Activated B cell treated with CpG ODN at 0.5 μM for 24 hours (primary cell): ENCODE data around the gene KCP. TPM values are rescaled to one million over a fixed set of nuclear protein-coding genes. Genes with fewer than 3 reads are reported as not detected.

Experiments
- ATAC-seq: fragments of 200-7000 bp; cut with Tn5 transposase; one replicate; pipeline ENCODE4 v1.10.0; 2021; ENCODE audit warnings: low read depth, mild to moderate bottlenecking, moderate library complexity
- CTCF ChIA-PET: fragments of 350-600 bp; sonication (Branson Sonifier 250); formaldehyde crosslinking; loops from one replicate; lab custom pipeline; 2021; ENCODE audit warnings: antibody characterized with exemption; lab: Charles Lee
- POLR2A ChIA-PET: fragments of 350-600 bp; sonication (Branson Sonifier 250); formaldehyde crosslinking; loops from one replicate; lab custom pipeline; 2021; ENCODE audit warnings: antibody characterized with exemption; lab: Charles Lee
- DNase-seq: peaks from one replicate; pipeline ENCODE4 v3.0.0; 2022
- H3K27ac Mint-ChIP-seq: one replicate; pipeline ENCODE4 v1.8.0; 2020; ENCODE audit warnings: mixed read lengths
- H3K27me3 Mint-ChIP-seq: one replicate; pipeline ENCODE4 v1.8.0; 2021; ENCODE audit warnings: mixed read lengths
- H3K36me3 Mint-ChIP-seq: one replicate; pipeline ENCODE4 v1.8.0; 2021; ENCODE audit warnings: low read depth, mixed read lengths
- H3K4me1 Mint-ChIP-seq: one replicate; pipeline ENCODE4 v1.8.0; 2021; ENCODE audit warnings: mixed read lengths
- H3K4me3 Mint-ChIP-seq: one replicate; pipeline ENCODE4 v1.8.0; 2020; ENCODE audit warnings: mild to moderate bottlenecking, mixed read lengths
- H3K9me3 Mint-ChIP-seq: one replicate; pipeline ENCODE4 v1.8.0; 2020; ENCODE audit warnings: mixed read lengths
- intact Hi-C: fragments of 100-400 bp; cut with micrococcal nuclease; formaldehyde crosslinking; loops from one replicate; pipeline ENCODE4 v1.15.1; 2024
- total RNA-seq: library from RNA; stranded (reverse); gene quantifications from 2 replicates; pipeline ENCODE4 v1.2.3, GENCODE V29; 2022
- TF ChIP-seq, protein P1 (sequence below): fragments of 200-600 bp; IDR thresholded peaks from one replicate; pipeline ENCODE4 v1.8.0; 2022; ENCODE audit warnings: antibody characterized with exemption, mild to moderate bottlenecking

The KCP gene
- total RNA-seq, 1 donor from 2014 or later = 4.1 TPM

DNA sequence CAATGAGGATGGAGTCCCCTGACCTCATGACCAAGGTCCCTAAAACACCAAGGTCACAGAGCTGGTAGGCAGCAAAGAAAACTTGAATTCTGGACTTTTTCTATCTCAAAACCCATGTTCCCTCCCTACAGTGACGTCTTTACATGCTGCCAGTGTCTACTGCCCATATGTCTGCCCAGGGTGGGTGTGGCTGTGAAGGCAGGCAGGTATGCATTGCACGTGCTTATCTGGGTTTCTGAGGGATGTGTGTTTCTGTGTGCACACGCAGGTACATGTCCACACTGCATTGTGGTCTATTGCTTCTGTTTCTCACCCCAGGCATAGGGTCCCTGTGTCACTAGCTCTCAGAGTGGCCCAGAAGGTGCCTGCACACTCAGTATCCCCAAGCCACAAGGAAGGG lies 34.4 kb downstream of the KCP start:
- no peak for ATAC-seq
- TF ChIP-seq, protein P1, sequence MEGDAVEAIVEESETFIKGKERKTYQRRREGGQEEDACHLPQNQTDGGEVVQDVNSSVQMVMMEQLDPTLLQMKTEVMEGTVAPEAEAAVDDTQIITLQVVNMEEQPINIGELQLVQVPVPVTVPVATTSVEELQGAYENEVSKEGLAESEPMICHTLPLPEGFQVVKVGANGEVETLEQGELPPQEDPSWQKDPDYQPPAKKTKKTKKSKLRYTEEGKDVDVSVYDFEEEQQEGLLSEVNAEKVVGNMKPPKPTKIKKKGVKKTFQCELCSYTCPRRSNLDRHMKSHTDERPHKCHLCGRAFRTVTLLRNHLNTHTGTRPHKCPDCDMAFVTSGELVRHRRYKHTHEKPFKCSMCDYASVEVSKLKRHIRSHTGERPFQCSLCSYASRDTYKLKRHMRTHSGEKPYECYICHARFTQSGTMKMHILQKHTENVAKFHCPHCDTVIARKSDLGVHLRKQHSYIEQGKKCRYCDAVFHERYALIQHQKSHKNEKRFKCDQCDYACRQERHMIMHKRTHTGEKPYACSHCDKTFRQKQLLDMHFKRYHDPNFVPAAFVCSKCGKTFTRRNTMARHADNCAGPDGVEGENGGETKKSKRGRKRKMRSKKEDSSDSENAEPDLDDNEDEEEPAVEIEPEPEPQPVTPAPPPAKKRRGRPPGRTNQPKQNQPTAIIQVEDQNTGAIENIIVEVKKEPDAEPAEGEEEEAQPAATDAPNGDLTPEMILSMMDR = no peak
- Mint-ChIP-seq H3K4me1 (no peaks in the 10 kb centered on the region), H3K27ac (no peak overlapping the region), H3K36me3 (no peaks in the 10 kb centered on the region), H3K27me3 (no peaks in the 10 kb centered on the region), H3K4me3 (no peak overlapping the region), H3K9me3 (no peaks in the 10 kb centered on the region)
- ChIA-PET CTCF (no interaction called here), POLR2A (no interaction called here)
- DNase-seq = no peak
- intact Hi-C loops = no loop called here

DNA sequence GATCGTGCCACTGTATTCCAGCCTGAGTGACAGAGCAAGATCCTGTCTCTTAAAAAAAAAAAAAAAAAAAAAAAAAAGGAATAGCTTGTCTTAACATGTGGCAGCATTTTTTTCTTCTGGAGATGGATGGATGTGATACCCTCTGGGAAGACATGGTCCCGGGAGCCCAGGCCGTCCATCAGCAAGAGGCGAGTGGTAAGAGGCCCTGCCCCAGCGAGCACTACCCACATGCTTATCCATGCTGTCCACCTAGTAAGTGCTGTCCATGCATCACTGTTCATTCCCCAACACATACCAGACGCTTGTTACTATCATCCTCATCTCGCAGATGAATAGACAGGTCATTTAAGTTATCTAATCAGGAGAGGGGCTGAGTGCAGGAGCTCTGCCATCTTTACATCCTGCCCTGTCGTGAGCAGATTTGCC lies 35.0 kb downstream of the KCP start:
- CTCF ChIA-PET = interaction anchor here (0.6 kb wide), 1 partner anchor 11 kb away, joined by 3 read pairs; no protein-coding TSS in a partner anchor
- POLR2A ChIA-PET = interaction anchor here (0.9 kb wide), 1 partner anchor 13 kb away, joined by 3 read pairs; the partner anchor contains the start of gene ATP6V1F
- no peak overlapping the region for H3K27ac Mint-ChIP-seq
- TF ChIP-seq, protein P1 = no peak
- intact Hi-C loops = no loop called here
- no peaks in the 10 kb centered on the region for H3K9me3 Mint-ChIP-seq
- no peaks in the 10 kb centered on the region for H3K36me3 Mint-ChIP-seq
- no peak for DNase-seq
- H3K4me1 Mint-ChIP-seq = peaks cover under 1% of the 10 kb centered on the region
- ATAC-seq = no peak
- no peak overlapping the region for H3K4me3 Mint-ChIP-seq
- H3K27me3 Mint-ChIP-seq = peaks cover 4% of the 10 kb centered on the region

DNA sequence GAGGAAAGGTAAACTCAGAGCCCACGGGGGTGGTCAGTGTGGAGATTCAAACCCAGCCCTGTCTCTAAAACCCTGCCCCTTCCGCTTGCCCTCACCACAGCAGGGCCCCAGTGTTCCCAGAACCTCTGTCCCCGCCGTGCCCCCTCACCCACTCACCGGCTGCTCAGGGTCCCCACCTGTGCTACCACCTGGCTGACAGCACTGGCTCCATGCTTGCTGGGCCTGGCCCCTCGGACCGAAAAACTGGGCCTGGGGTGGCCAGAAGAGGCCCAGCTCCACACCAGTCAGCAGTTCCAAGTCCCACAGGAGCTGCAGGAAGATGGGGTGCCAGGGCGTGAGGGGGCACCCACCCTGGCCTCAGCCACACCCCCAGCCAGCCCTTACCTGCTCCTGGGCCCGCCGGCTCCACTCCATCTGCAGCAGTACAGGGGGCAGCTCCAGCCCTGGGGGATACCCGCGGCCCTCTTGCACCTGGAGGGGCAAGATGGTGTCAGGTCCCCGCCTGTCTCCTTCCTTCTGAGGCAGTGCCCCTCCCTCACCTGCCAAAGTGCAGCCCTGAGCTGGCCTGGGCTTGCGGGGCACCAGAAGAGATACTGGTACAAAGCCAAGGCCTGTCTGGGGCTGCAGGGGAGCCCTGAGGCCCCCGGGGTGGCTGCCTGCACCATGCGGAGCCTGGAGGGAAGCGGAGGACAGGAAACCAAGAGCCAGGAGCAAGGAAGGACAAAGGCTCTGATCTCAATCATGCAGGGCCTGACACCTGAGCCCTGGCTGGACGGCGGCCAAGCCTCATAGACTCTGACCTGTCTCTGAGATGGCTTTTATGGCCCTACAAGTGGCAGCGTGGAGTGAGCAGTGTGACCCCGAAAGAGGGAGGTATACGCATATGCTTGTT lies 36.1 kb downstream of the KCP start:
- ATAC-seq (no peak), DNase-seq (no peak)
- Mint-ChIP-seq H3K4me3 (no peak overlapping the region), H3K27me3 (peaks cover 8% of the 10 kb centered on the region), H3K4me1 (peaks cover 6% of the 10 kb centered on the region), H3K36me3 (no peaks in the 10 kb centered on the region), H3K27ac (no peak overlapping the region), H3K9me3 (no peaks in the 10 kb centered on the region)
- intact Hi-C loops = no loop called here
- POLR2A ChIA-PET = interaction anchor here (0.5 kb wide), 1 partner anchor 210 kb away, joined by 3 read pairs; no protein-coding TSS in a partner anchor
- CTCF ChIA-PET = interaction anchor here (0.6 kb wide), 1 partner anchor 12 kb away, joined by 3 read pairs; no protein-coding TSS in a partner anchor
- TF ChIP-seq, protein P1 = no peak

DNA sequence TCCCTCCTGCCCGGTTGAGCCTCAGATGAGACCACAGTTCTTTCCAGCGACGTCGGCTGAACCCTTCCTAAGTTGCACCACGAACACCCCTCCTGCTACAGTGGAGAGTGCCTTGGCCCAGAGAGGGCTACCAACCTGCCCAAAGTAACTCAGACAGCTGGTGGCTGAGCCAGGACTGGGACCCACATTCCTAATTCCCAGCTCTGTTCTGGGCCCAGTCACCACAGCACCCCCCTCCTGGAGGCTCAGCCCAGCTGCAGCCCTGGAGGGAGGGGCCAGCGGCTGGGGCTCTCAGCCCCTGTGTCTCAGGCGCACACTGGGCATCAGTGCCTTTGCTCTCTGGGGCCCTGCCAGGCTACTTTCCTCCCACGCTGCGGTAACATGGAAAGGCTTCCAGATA lies 37.3 kb downstream of the KCP start:
- H3K4me3 Mint-ChIP-seq = no peak overlapping the region
- H3K27ac Mint-ChIP-seq = no peak overlapping the region

DNA sequence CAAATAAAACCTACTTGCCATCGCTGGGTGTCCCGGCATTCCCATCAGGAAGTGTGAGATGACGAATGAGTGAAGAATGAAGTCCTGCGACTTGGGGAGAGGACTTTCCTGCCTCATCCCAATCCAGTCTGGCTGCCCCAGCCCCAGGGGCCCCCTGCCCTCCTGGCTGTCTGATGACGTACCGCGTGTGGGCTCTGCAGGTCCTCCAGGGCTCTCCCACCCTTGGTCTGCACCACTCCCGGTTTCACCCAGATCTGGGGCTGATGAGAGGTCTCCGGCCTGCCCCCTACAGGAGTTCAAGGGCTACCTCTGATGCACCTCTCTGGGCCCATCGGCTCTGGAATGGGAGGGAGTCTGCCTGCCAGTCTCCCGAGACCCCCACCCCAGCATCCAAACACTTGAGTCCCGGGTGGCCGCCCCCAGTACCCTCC lies 38.1 kb downstream of the KCP start:
- Mint-ChIP-seq H3K9me3 (no peaks in the 10 kb centered on the region), H3K27me3 (peaks cover 8% of the 10 kb centered on the region), H3K4me3 (no peak overlapping the region), H3K36me3 (no peaks in the 10 kb centered on the region), H3K4me1 (peaks cover 13% of the 10 kb centered on the region), H3K27ac (no peak overlapping the region)
- TF ChIP-seq, protein P1 = no peak
- POLR2A ChIA-PET = no interaction called here
- ATAC-seq (no peak), DNase-seq (no peak)
- intact Hi-C loops = no loop called here
- CTCF ChIA-PET = no interaction called here

More for the DNA sequence above, 37.3 kb downstream of the KCP start:
- no peak for ATAC-seq
- TF ChIP-seq, protein P1 = no peak
- H3K36me3 Mint-ChIP-seq = no peaks in the 10 kb centered on the region
- ChIA-PET POLR2A (no interaction called here), CTCF (no interaction called here)
- H3K27me3 Mint-ChIP-seq = peaks cover 8% of the 10 kb centered on the region
- H3K9me3 Mint-ChIP-seq = no peaks in the 10 kb centered on the region
- DNase-seq = no peak
- H3K4me1 Mint-ChIP-seq = peaks cover 11% of the 10 kb centered on the region
- intact Hi-C loops = no loop called here
